Stimulated activated CD4-positive, alpha-beta T cell treated with anti-CD3 and anti-CD28 coated beads, Interleukin-2, amount 100 ng/mL, for 48 hours (primary cell): ENCODE data around the gene WDHD1.
"Not testable (repeated sequence)": the region's sequence is repeated elsewhere in the genome, so short reads cannot be mapped to it uniquely, and the experiment has no call there.

Source experiments
- DNase-seq, 2 donors: peaks; one replicate each; pipeline ENCODE4 v3.0.0-alpha.2; 2020

The WDHD1 gene, protein sequence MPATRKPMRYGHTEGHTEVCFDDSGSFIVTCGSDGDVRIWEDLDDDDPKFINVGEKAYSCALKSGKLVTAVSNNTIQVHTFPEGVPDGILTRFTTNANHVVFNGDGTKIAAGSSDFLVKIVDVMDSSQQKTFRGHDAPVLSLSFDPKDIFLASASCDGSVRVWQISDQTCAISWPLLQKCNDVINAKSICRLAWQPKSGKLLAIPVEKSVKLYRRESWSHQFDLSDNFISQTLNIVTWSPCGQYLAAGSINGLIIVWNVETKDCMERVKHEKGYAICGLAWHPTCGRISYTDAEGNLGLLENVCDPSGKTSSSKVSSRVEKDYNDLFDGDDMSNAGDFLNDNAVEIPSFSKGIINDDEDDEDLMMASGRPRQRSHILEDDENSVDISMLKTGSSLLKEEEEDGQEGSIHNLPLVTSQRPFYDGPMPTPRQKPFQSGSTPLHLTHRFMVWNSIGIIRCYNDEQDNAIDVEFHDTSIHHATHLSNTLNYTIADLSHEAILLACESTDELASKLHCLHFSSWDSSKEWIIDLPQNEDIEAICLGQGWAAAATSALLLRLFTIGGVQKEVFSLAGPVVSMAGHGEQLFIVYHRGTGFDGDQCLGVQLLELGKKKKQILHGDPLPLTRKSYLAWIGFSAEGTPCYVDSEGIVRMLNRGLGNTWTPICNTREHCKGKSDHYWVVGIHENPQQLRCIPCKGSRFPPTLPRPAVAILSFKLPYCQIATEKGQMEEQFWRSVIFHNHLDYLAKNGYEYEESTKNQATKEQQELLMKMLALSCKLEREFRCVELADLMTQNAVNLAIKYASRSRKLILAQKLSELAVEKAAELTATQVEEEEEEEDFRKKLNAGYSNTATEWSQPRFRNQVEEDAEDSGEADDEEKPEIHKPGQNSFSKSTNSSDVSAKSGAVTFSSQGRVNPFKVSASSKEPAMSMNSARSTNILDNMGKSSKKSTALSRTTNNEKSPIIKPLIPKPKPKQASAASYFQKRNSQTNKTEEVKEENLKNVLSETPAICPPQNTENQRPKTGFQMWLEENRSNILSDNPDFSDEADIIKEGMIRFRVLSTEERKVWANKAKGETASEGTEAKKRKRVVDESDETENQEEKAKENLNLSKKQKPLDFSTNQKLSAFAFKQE

DNA sequence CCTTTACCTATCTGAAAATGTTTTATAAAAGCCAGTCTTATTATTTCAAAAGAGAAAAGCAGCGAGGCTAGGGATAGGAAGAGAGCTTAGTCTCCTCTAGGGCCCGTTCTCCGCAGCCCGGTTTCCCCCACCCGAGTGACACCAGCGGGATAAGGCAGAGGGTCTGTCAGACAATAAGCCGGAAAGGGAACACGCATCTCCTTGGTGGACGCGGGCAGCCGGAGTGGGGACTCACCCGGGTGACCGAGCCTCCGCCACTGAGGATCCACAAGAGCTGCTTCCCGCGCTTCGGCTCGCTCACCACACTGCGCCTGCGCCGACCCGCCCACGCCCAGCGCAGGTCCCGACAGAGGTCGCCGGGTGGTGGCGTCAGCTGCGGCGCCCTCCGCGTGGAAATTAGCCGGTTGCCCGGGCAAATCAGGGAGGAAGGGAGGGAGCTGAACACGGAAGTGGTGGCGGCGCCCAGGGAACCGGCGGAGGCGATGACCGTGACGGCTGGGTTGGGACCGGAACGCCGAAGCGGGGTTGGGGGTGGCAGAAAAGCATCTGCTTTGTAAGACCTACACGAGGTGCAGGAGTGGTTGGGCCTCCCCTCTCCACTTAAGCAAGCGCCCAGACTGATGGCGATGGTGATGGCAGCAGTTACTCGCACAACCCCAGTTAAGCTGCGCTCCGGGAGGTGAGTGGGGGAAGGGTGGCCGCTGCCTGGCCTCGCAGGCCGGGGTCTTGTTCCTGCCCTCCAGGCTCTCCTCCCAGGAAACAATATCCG lies at the start of gene WDHD1, which contains the start of gene SOCS4:
TSS of gene WDHD1 (minus strand) at position 307 of the 769 bp plus-strand sequence. CDS start 312 bp downstream, outside the sequence.
TSS of gene SOCS4 (plus strand) at position 444 of the 769 bp plus-strand sequence. CDS start 15,806 bp downstream, outside the sequence.
- DNase-seq: peak; percentile 98 to 99

GRCh38 chr14:55075628-55076175 lies 48.8 kb upstream of the WDHD1 start:
- DNase-seq: no peak

GRCh38 chr14:55074662-55075061 lies 47.8 kb upstream of the WDHD1 start:
- DNase-seq: no peak

DNA sequence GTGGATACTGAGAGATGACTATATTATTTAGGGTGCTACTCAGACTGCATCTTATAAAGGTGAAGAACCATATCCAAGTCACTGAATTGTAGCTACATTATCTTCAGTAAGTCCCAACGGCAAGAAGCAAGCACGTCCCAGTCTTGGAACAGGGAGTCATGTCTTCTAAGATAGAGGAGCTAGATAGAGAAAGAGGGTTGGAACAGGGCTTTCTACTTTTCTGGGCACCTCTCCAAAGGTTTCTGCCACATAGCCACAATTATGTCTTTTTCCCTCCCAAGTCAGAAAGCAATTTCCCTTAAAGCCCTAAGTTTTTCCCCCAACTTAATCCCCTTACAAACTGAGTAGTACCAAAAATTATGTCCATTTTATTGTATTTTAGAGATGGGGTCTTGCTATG lies 47.0 kb upstream of the WDHD1 start:
- DNase-seq: no peak

- DNase-seq: peak in 1 of 2 donors; percentile 15
Observed at GRCh38 chr14:55071870-55072640, 45.2 kb upstream of the WDHD1 start.

GRCh38 chr14:55070981-55071411 lies 44.1 kb upstream of the WDHD1 start:
- no peak for DNase-seq

- no peak for DNase-seq
Observed at GRCh38 chr14:55066223-55066622, 39.3 kb upstream of the WDHD1 start.

DNA sequence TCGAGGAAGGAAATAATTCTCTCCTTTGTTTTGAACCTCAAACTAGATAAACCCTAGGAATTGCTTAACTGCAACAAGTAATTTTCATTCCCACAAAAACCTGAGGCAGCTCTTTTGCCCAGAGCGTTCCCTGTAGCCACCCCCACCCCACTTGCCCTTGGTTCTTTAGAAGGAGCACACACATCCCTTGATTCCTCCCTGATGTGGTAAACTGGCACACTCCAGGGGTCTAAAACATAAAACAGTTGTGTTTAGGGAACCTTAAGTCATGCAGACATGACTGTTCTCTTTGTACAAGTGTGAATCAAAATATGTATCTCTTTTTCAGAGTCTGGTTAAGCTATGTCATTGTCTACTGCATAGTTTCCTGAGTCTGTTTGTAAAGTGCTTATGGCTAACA lies 38.5 kb upstream of the WDHD1 start:
- DNase-seq: no peak

DNA sequence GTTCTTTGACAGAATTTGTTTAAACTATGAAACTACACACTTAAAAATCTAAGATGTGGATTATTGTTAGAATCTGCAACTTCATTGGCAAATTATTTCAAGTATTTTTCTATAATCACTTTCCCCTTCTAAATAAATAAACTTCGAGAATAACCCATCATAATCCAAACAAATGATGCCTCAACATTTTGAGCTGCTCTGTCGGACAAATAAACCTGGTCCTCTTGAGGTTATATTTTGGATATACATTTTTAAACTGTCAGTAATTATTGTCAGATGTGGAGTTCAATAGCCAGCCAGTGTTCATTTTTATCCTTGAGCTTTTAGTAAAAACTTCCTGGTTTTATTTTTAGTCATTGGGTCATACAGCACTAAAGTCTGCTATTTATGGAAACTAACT lies 38.0 kb upstream of the WDHD1 start:
- not testable (repeated sequence) for DNase-seq

DNA sequence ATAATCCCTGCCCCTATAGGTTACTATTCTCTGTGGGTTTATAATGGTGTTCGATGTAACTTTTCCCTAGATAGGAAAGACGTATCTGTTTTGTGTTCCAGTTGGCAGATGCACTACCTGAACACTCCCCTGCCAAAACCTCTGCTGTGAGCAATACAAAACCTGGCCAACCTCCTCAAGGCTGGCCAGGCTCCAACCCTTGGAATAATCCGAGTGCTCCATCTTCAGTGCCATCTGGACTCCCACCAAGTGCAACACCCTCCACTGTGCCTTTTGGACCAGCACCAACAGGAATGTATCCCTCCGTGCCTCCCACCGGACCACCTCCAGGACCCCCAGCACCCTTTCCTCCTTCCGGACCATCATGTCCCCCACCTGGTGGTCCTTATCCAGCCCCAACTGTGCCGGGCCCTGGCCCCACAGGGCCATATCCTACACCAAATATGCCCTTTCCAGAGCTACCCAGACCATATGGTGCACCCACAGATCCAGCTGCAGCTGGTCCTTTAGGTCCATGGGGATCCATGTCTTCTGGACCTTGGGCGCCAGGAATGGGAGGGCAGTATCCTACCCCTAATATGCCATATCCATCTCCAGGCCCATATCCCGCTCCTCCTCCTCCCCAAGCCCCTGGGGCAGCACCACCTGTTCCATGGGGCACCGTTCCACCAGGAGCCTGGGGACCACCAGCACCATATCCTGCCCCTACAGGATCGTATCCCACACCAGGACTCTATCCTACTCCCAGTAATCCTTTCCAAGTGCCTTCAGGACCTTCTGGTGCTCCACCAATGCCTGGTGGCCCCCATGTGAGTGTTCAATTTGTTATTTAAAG lies 35.8 kb upstream of the WDHD1 start:
- DNase-seq: no peak

- DNase-seq: no peak
Observed at GRCh38 chr14:55059333-55059732, 32.4 kb upstream of the WDHD1 start.

GRCh38 chr14:55057919-55058318 lies 31.0 kb upstream of the WDHD1 start:
- DNase-seq: no peak

GRCh38 chr14:55054098-55054497 lies 27.2 kb upstream of the WDHD1 start:
- no peak for DNase-seq

DNA sequence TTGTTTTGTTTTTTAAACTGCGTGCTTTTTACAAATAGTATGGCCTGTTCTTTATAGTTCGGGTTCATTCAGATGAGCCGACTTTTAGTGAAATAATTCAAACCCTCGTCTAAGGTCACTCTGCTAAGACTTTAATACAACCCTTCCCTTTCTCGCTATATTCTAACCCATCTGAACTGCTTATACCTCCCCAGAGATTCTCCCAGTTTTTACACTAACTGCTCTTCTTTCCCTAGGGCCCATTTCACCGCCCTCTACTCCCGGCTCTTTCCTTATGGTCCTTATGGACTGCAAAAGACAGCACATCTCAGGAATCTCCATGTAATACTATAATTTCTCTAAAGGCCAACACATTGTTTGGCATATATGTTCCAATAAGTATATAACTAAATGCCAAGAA lies 26.6 kb upstream of the WDHD1 start:
- DNase-seq: no peak

DNA sequence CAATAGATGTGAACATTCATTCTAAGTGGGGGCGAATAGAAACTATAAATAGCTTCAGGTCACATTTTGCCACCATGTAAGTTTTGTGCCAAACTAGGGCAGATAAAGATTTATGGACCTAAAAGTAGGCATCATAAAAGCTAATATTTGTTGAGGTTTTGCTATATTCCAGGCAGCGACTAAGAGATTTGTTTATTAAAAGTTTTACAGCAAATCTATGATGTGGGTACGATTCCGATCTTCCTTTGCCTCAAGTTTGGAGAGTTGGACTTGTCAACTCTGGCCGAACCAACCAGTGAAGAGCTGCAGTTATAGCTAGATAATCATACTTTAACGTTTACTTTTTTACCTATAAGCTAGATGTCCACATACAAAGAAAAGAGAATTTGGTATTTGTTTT lies 26.1 kb upstream of the WDHD1 start:
- DNase-seq: no peak

DNA sequence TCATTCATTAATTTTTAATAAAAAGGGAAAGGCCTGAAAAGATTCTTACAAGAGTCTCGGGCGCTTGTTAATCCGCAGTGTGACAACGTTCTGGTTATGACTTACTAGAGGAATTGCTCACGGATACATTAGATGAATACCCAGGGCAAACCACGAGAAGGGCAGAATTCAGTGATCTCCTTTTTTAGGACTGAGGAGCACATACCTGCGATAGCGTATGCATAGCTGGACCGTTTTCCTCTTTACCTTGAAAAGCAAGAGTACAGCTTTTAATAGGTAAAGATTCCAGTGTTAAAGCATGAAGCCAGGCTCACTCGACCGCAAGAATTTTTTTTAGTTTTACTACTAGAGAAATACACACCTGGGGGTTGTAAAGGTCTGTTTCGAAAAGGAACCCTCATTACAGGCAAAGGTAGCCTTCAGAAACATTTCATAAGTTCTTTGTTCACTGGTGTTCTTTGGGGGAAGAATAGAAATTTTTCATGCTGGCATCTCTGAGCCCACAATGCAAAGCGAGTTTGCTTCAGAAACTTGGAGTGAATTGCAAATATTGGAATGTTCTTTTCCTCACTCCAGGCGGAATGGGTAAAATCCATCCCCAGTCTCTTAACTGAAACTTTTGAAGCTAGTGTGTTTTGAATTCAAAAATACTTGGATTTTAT lies 25.5 kb upstream of the WDHD1 start:
- DNase-seq: no peak

DNA sequence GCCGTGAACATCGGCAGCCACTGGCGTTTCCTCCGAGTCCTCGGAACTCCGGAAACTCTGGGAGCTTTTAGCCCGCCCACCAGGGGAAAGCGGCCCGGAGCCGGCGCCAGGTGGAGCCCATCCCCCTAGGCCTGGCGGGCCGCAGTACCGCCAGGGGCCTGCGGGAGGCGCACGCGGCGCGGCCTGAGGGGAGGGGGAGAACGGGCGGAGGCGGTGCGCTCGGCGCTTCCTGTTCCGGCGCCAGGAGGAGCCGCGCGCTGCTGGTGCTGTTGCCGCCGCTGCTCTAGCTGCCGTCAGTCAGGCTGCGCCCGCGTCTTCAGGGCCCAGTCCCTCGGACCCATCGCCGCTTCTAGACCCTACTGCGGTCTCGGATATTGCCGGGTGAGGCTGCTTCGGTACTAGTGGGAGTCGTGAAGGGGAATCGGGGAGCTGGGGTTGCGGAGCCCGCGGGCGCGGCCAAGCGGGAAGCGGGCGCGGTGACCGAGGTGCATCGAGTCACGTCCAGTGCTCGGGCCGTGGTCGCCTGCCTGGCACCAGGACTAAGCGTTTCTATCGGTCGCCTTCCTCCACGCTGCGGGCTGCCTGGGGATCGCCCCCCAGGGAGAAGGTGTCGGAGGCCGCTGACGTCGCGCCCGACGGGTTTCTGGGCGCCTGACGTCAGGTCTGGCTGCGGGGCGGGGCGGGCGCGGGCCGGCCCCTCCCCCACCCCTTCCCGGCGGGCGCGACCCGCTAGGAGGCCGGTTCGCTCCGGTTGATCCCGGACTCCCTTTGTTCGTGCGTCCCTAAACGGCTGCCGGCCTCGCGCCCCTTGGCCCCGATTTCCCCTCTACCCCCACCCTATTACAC lies 24.7 kb upstream of the WDHD1 start, which contains the start of gene MAPK1IP1L:
TSS of gene MAPK1IP1L (plus strand) at position 225 of the 846 bp plus-strand sequence. CDS start 10,037 bp downstream, outside the sequence.
- DNase-seq: peak; percentile 92 to 93

DNA sequence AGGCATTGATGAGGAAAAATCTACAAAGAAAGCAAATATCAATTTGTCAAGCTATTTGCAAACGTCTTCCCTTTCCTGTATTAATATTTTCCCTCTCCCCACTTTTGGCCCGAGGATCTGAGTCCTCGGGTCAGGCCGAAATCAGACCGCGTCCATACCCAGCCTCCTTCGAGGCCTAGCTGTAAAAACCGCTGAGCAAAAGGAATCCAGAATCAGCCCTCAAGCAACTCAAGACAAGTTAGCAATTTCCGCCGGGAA lies 24.2 kb upstream of the WDHD1 start:
- DNase-seq: no peak

GRCh38 chr14:55048900-55049436 lies 22.1 kb upstream of the WDHD1 start:
- no peak for DNase-seq
